Measurements from ENCODE around the gene MSLN. TPM values are rescaled to one million over a fixed set of nuclear protein-coding genes. Genes with fewer than 3 reads are reported as not detected.

MSLN gene
- total RNA-seq (2021) (not detected in 2 replicates), Bru-seq, nascent RNA (not detected), BruChase-seq, experiment 1, labeled RNA remaining after a 2-hour chase (not detected), BruChase-seq, experiment 2, labeled RNA remaining after a 6-hour chase (not detected)
- long read RNA-seq, result 0 reads

DNA sequence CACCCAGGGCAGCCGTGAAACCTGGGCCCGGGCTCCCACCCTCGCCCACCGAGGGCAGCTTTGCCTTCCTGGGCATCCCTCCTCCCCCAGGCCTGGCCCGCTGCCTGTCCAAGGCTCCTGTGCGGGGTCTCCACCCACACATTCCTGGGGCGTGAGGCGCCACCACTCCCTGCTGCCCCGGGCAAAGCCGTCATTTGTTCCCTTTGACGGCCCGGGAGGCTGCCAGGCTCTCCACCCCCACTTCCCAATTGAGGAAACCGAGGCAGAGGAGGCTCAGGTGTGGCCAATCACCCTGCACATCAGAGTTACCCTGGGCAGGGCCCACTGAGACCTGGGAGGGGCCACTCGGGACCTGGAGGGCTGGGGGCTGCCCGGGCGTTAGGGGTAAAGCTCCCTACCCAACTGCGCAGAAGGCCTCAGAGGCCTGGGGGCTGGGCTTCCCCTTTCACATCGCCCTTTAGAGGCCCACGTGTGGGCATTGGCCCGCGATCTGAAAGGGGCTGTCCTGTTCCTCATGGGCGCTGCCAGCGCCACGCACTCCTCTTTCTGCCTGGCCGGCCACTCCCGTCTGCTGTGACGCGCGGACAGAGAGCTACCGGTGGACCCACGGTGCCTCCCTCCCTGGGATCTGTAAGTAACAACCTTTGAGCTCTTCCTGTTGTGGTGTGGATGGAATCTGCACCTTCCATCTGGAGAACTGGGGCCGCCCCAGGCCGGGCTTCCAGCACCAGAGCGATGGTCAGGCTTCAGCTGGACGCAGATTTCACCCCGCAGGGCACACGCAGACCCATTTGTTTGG, at the start of gene MSLN:
TSS of gene MSLN (plus strand) at position 190 of the 799 bp plus-strand sequence. CDS start 1,947 bp downstream, outside the sequence.
- ChIA-PET CTCF (no interaction called here), POLR2A (ENCODE audit: low non-redundant PET) (no interaction called here)
- no peaks in the 10 kb centered on the region for H3K27me3 ChIP-seq (replicated peaks; ENCODE audit: insufficient read depth, low read depth, low read length, poor library complexity)
- TF ChIP-seq, protein P1, sequence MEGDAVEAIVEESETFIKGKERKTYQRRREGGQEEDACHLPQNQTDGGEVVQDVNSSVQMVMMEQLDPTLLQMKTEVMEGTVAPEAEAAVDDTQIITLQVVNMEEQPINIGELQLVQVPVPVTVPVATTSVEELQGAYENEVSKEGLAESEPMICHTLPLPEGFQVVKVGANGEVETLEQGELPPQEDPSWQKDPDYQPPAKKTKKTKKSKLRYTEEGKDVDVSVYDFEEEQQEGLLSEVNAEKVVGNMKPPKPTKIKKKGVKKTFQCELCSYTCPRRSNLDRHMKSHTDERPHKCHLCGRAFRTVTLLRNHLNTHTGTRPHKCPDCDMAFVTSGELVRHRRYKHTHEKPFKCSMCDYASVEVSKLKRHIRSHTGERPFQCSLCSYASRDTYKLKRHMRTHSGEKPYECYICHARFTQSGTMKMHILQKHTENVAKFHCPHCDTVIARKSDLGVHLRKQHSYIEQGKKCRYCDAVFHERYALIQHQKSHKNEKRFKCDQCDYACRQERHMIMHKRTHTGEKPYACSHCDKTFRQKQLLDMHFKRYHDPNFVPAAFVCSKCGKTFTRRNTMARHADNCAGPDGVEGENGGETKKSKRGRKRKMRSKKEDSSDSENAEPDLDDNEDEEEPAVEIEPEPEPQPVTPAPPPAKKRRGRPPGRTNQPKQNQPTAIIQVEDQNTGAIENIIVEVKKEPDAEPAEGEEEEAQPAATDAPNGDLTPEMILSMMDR (conservative IDR thresholded peaks at IDR 0.05; ENCODE audit: low read depth, low read length), result no peak
- TF ChIP-seq EZH2 (IDR thresholded peaks at IDR 0.05; ENCODE audit: borderline replicate concordance, low read depth, low read length, poor library complexity, severe bottlenecking), result no peak
- no peaks in the 10 kb centered on the region for H3K9me3 ChIP-seq (ENCODE audit: low read depth, low read length, poor library complexity, severe bottlenecking)
- H3K27ac ChIP-seq (ENCODE audit: low read depth, low read length, poor library complexity, severe bottlenecking), result no peak within 1 kb of the TSS
- no peak within 1 kb of the TSS for H3K4me3 ChIP-seq (ENCODE audit: low read depth, low read length, poor library complexity, severe bottlenecking)
- no peaks in the 10 kb centered on the region for H3K36me3 ChIP-seq (ENCODE audit: insufficient read depth, low read length, poor library complexity, severe bottlenecking)
- no TSS peak for BruUV-seq (replicated peaks)
- H3K4me1 ChIP-seq (ENCODE audit: insufficient read depth, low read length, poor library complexity, severe bottlenecking), result no peaks in the 10 kb centered on the region
- no peak for DNase-seq (ENCODE audit: low spot score)
- intact Hi-C loops (cut with micrococcal nuclease; ENCODE audit: unreplicated experiment), result no loop called here

DNA sequence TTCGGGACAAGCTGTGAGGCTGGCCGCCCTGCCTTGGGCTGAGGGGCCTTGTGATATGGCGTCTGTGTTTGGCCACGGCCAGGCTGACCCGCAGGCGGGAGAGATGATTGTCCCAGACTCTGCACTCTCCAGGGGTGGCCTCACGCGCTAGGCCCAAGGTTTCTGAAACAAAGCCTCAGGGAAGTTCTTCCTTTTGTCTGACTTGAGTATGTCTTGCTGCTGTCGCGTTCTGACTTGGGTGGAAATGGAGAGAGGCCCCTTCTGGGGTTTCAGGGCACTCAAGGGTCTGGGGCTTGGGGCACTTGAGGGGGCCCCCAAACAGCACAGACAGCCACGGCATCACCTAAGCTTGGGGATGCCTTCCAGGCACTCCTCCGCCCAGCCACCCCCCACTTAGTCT, 49.5 kb upstream of the MSLN start:
- peaks cover 30% of the 10 kb centered on the region for H3K27me3 ChIP-seq (replicated peaks; ENCODE audit: insufficient read depth, low read depth, low read length, poor library complexity)
- TF ChIP-seq, protein P1 (conservative IDR thresholded peaks at IDR 0.05; ENCODE audit: low read depth, low read length), result no peak
- TF ChIP-seq EZH2 (IDR thresholded peaks at IDR 0.05; ENCODE audit: borderline replicate concordance, low read depth, low read length, poor library complexity, severe bottlenecking), result no peak
- DNase-seq (ENCODE audit: low spot score), result no peak
- CTCF ChIA-PET, result interaction anchor here (0.7 to 2.2 kb wide), 2 partner anchors 9 to 141 kb away, joined by 3 to 8 read pairs; no protein-coding TSS in a partner anchor
- no peaks in the 10 kb centered on the region for H3K9me3 ChIP-seq (ENCODE audit: low read depth, low read length, poor library complexity, severe bottlenecking)
- H3K4me1 ChIP-seq (ENCODE audit: insufficient read depth, low read length, poor library complexity, severe bottlenecking), result no peaks in the 10 kb centered on the region
- no peaks in the 10 kb centered on the region for H3K36me3 ChIP-seq (ENCODE audit: insufficient read depth, low read length, poor library complexity, severe bottlenecking)
- POLR2A ChIA-PET (ENCODE audit: low non-redundant PET), result no interaction called here
- H3K27ac ChIP-seq (ENCODE audit: low read depth, low read length, poor library complexity, severe bottlenecking), result no peak overlapping the region
- intact Hi-C loops (cut with micrococcal nuclease; ENCODE audit: unreplicated experiment), result loop anchor here (5.0 to 10.0 kb wide), 2 partner anchors 76 to 344 kb away; partner anchors contain the start of genes CHTF18 and RPUSD1
- BruUV-seq (replicated peaks), result no TSS peak
- no peak overlapping the region for H3K4me3 ChIP-seq (ENCODE audit: low read depth, low read length, poor library complexity, severe bottlenecking)

DNA sequence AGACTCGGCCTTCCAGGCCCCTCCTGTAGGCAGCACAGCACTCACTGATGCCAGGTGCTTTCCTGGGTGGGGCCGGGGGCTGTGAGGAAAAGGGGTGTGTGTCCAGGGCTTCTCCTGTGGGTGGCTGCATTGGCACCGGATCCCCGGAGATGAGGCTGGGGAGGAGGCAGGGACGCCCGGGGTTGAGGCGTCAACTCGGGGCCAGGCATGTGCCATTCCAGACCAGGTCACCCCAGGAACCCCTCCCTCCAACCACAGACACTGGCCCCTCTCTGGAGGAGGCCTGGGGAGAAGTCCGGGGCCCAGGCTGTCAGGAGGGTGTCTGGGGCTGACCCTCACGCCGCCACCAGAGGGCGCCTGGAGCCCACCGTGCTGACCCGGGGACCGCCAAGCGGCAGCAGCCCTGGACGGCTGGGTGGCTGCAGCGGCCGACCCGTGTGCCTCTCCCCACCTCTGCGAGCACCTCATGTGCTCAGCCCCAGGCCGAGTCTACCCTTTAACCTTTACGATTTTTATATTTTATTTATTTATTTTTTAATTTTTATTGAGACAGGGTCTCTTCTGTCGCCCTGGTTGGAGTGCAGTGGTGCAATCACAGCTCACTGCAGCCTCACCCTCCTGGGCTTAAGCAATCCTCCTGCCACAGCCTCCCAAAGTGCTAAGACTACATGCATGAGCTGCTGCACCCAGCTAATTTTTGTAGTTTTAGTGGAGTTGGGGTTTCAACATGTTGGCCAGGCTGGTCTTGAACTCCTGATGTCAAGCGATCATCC, 48.8 kb upstream of the MSLN start:
- POLR2A ChIA-PET (ENCODE audit: low non-redundant PET), result interaction anchor here (0.6 kb wide), 1 partner anchor 108 kb away, joined by 3 read pairs; no protein-coding TSS in a partner anchor
- TF ChIP-seq, protein P1 (conservative IDR thresholded peaks at IDR 0.05; ENCODE audit: low read depth, low read length), result peak; percentile 89
- TF ChIP-seq EZH2 (IDR thresholded peaks at IDR 0.05; ENCODE audit: borderline replicate concordance, low read depth, low read length, poor library complexity, severe bottlenecking), result no peak
- H3K27me3 ChIP-seq (replicated peaks; ENCODE audit: insufficient read depth, low read depth, low read length, poor library complexity), result peaks cover 30% of the 10 kb centered on the region

More for the DNA sequence above, 48.8 kb upstream of the MSLN start:
- CTCF ChIA-PET, result interaction anchor here (0.6 to 1.3 kb wide), 7 partner anchors 9 to 320 kb away, joined by 3 to 12 read pairs (median 3); partner anchors contain the start of gene ANTKMT
- H3K4me3 ChIP-seq (ENCODE audit: low read depth, low read length, poor library complexity, severe bottlenecking), result no peak overlapping the region
- H3K9me3 ChIP-seq (ENCODE audit: low read depth, low read length, poor library complexity, severe bottlenecking), result no peaks in the 10 kb centered on the region
- intact Hi-C loops (cut with micrococcal nuclease; ENCODE audit: unreplicated experiment), result loop anchor here (5.0 to 10.0 kb wide), 2 partner anchors 76 to 343 kb away; partner anchors contain the start of genes CHTF18 and RPUSD1
- no peaks in the 10 kb centered on the region for H3K4me1 ChIP-seq (ENCODE audit: insufficient read depth, low read length, poor library complexity, severe bottlenecking)
- H3K27ac ChIP-seq (ENCODE audit: low read depth, low read length, poor library complexity, severe bottlenecking), result no peak overlapping the region
- DNase-seq (ENCODE audit: low spot score), result peak; percentile 72
- no TSS peak for BruUV-seq (replicated peaks)
- no peaks in the 10 kb centered on the region for H3K36me3 ChIP-seq (ENCODE audit: insufficient read depth, low read length, poor library complexity, severe bottlenecking)

Measured in A673 (cell line).